GM10266 (cell line): ENCODE measurements around the gene GLYATL3.

Source experiments
- DNase-seq: peaks from one replicate; pipeline ENCODE4 v3.0.0; 2012; ENCODE audit errors: extremely low spot score
- TF ChIP-seq, protein P1 (sequence below): IDR thresholded peaks from 2 replicates; pipeline ENCODE4 v1.5.1; 2012; ENCODE audit warnings: mild to moderate bottlenecking, low read depth; ENCODE audit not compliant: control insufficient read depth, insufficient read depth; ENCODE audit errors: missing control alignments

Gene GLYATL3

DNA sequence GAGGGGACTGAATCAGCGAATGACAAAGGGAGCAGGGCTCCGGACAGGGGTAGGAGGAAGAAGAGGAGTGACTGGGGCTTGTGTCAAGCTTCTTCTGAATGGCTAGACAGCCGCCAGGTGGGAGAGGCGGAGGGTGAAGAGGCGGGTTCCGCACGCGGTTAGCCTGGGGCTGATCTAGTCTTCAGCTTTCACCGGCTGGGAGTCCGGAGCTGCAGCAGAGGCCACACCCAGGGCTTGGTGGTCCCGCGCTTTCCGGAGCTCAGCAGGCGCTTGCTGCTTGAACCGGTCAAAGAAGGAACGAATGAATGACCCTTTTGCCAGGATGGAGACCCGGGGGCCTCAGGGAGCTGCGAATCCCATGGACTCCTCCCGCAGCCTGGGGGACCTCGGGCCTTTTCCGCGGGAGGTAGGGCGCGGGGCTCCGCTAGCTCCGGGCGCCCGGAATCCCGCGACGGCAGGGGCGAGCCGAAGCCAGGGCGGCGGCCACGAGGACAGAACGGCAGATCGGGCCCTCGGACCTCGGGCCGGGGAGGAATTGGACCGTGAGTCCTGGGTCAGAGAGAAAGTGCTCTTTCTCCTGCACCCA is 50.9 kb downstream of the GLYATL3 start, which contains the start of gene C6orf141:
TSS of gene C6orf141 (plus strand) at position 177 of the 586 bp plus-strand sequence. CDS start at position 302, 125 bp downstream.
- peak; percentile 41 for DNase-seq
- TF ChIP-seq, protein P1, sequence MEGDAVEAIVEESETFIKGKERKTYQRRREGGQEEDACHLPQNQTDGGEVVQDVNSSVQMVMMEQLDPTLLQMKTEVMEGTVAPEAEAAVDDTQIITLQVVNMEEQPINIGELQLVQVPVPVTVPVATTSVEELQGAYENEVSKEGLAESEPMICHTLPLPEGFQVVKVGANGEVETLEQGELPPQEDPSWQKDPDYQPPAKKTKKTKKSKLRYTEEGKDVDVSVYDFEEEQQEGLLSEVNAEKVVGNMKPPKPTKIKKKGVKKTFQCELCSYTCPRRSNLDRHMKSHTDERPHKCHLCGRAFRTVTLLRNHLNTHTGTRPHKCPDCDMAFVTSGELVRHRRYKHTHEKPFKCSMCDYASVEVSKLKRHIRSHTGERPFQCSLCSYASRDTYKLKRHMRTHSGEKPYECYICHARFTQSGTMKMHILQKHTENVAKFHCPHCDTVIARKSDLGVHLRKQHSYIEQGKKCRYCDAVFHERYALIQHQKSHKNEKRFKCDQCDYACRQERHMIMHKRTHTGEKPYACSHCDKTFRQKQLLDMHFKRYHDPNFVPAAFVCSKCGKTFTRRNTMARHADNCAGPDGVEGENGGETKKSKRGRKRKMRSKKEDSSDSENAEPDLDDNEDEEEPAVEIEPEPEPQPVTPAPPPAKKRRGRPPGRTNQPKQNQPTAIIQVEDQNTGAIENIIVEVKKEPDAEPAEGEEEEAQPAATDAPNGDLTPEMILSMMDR, result no peak

DNA sequence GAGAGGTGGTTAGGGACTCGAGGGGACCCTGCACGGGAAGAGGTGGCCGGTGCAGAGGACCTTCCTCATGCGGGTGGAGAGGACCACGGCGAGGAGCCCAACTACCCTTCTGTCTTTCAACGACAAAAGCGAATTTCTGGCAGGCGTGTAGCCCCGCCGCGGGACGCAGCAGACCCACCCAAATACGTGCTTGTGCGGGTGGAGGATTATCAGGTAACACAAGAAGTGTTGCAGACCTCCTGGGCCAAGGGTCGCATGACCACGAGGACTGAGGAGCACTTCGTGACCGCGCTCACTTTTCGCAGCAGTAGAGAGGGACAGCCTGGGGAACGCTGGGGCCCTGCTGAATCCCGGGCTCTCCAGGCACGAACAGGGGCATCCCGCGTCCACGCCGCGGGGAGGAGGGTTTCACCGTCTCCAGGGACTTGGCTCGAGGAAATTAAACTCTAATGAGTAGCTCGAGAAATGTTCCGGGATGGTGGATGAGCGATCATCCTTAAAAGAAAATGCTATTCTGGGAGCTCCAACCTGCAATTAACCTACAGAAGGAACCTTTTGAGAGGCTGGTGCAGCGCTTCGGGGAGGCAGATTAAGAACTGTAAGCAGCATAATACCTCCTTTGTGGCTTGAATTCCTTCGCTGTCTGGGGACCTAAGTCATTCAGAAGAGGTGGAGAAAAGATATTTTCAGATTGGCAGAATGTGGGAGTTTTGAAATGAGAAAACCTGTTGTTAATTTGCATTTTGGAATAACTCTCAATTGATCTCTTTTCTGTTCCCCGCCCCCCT is 51.5 kb downstream of the GLYATL3 start:
- DNase-seq, result peak; percentile 12
- TF ChIP-seq, protein P1, result no peak

DNA sequence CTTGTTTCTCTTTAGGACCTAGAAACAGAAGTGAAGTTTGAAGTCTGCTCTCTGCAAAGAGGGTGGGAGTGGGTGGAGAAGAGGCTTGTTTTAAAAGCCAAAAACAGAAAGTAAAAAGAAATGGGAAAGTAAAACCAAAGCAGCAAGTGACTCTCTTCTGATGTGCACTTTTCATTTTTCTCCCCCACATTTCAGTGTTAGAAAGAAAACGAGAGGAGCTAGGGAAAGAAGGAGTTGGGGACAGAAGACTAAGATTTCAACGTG is 52.1 kb downstream of the GLYATL3 start:
- TF ChIP-seq, protein P1, result no peak
- DNase-seq, result peak; percentile 58

DNA sequence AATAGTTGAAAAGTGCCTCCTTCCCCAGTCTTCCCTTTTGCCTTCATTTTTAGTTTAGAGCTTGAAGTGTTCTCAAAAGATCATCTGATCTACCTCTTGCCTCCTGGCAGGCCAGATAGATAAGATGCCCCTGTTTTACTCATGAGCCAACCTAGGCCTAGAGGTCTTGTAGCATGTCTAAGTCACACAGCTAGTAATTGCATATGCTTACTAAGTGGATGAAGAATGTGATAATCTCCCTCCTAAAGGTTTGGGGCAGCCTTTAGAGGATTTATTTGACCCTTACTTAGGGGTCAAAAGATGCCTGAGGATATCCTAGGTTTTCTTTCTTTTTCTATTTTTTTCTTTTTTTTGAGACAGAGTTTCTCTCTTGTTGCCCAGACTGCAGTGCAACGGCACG is 52.9 kb downstream of the GLYATL3 start:
- TF ChIP-seq, protein P1, result no peak
- no peak for DNase-seq

DNA sequence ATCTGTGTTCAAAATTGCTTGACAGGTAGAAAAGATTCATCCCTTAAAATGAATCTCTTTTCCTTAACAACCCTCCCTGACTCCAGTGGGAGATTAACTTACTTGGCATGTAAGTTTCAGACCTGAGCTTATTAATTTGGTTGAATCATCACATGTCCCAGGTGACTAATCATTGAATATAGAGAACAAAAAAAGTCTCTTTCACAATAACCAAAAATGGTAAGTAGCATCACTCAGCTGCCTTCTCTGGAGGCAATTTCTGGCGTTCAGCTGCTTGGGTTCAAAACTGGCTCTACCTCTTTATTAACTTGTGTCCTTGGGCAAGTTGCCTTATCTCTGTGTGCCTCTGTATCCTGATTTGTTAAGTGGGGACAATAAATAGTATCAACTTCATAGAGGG is 53.7 kb downstream of the GLYATL3 start:
- DNase-seq, result no peak
- TF ChIP-seq, protein P1, result no peak

DNA sequence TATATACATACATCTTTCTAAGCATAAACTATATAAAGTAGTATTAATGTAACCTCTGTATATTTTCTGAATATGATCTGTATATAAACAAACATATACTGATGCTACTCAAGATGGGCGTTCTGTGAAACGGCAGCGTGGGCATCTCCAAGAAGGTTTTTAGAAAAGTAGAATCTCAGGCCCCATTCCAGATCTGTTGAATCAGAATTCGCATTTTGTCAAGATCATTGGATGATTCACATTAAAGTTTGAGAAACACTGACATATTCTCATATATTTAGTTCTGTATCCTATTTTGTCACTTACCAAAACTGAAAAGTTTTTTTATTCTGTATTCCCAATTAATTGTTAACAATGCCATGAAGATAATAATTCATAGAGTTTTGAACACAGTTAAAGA is 56.2 kb downstream of the GLYATL3 start:
- TF ChIP-seq, protein P1, result no peak
- no peak for DNase-seq

DNA sequence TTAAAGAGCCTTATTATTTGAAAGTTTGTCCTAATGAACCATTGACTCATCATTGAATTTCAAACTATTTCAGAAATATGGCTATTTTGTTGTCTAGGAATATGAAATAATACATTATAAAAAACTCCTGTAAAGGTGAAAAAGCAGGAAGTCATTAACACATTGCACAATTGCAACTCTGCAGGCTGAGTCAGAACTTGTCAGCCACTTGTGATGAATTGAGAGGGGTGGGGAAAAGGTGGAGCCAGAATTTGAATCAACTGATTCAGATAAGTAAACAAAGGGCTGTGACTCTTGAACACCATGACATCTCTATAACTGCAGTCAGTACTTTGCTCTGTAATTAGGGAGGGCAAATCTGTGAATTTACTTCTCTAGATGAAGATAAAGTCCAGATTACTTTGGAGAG is 56.7 kb downstream of the GLYATL3 start:
- no peak for DNase-seq

More for the DNA sequence above, 56.7 kb downstream of the GLYATL3 start:
- TF ChIP-seq, protein P1, result no peak
